ENCODE measurements around the gene YAP1.
"Not testable (repeated sequence)": the region's sequence is repeated elsewhere in the genome, so short reads cannot be mapped to it uniquely, and the experiment has no call there.

The YAP1 gene

GRCh38 chr11:102244681-102245409, 134.6 kb downstream of the YAP1 start:
- DNase-seq, result peak; percentile 16

DNA sequence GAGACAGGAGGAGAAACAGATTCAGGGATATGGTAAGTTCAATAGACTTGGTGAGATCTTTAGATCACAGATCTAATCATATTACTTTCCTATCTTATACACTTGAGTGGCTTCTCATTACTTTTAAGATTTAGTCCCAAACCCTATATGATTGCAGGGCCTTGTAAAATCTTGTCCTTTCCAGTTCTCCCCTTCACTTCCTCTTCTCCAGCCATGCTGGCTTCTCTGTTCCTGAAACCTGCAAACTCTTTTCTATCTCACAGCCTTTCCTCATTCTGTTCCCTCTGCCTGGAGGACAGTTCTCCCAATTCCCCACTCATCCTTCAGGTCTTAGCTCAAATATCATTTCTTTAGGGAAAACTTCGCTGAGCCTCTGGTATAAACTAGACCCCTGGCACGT, 141.2 kb downstream of the YAP1 start:
- DNase-seq, result peak; percentile 18

DNA sequence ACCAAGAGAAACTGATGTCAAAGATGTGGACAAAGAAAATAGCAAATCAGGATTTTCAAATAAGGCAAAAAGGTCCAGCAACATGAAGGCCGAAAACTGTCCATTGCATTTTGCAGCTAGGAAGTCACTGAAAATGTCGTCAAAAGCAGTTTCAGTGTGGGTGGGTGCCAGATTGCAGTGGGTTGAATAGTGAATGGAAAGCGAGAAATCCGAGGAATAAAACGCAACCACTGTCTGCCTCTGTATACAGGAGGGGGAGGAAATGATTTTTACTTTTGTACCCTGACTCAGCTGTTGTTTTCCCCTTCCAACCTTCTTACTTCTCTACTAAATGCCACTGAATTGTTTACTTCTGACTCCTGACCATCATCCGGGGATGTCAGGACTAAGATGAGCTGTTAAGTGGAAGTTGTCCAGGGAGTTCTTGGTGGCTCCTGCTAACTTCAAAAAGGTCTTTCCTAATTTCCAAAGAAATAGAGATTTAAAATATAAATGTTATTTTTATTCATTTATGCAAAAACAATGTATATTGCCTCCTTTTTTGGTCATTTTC, 142.2 kb downstream of the YAP1 start:
- DNase-seq, result no peak

GRCh38 chr11:102253020-102253715, 142.9 kb downstream of the YAP1 start:
- DNase-seq, result no peak

- DNase-seq, result peak; percentile 25
Measured at GRCh38 chr11:102254047-102254446, 143.8 kb downstream of the YAP1 start.

DNA sequence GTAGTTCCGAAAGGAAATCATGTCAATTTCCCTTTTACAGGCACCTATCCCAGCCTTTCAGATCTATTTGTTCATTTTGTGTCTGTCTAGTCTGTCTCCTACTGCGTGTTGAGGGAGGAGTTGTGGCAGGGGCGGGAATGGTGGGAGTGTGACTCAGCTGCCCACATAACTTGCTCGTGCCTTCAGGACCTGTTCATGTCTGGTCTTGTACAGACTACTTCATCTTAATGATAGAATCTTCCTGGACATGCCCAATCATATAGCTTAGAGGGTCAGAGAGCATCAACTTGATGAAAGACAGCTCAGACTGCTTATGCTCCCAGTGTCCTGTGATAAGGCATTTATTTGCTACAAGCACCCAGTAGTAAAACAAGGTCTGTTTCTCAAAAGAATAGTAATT, 146.0 kb downstream of the YAP1 start:
- no peak for DNase-seq

GRCh38 chr11:102260241-102260640, 150.0 kb downstream of the YAP1 start:
- DNase-seq, result no peak

- DNase-seq, result no peak
Measured at GRCh38 chr11:102263379-102264003, 153.2 kb downstream of the YAP1 start.

DNA sequence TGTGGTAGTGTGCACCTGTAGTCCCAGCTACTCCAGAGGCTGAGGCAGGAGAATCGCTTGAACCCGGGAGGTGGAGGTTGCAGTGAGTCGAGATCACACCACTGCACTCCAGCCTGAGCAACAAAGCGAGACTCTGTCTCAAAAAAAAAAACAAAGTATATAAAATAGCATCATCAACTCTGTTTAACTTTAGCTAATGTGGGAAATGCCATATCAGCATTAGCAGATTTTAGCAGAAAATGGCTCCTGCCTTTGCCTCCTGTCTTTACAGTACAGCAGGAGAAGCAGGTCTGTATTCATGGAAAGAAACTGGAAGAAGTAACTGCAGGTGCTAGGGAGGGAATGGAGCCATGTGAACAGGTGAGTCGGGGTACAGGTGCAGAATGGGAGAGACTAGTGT, 154.5 kb downstream of the YAP1 start:
- DNase-seq, result not testable (repeated sequence)

- DNase-seq, result no peak
Measured at GRCh38 chr11:102266099-102266498, 155.9 kb downstream of the YAP1 start.

DNA sequence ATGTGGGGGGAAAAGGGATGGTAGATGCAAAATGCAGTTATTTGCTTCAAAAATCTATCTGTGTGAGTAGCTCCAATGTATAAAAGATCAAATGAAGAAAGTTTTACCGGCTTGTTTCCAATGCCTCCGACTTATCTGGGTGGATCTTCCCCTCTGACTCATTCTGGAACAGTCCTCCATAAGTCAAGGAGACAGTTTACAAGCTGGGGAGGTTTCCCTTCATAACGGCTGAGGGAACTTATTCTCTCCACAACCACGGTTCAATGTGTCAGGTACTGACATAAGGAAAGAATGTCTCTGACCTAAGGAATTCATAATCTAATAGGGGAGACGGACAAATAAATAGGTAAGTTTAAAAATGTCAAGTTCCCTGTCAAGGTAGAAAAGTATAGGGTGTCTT, 157.4 kb downstream of the YAP1 start:
- DNase-seq, result no peak

DNA sequence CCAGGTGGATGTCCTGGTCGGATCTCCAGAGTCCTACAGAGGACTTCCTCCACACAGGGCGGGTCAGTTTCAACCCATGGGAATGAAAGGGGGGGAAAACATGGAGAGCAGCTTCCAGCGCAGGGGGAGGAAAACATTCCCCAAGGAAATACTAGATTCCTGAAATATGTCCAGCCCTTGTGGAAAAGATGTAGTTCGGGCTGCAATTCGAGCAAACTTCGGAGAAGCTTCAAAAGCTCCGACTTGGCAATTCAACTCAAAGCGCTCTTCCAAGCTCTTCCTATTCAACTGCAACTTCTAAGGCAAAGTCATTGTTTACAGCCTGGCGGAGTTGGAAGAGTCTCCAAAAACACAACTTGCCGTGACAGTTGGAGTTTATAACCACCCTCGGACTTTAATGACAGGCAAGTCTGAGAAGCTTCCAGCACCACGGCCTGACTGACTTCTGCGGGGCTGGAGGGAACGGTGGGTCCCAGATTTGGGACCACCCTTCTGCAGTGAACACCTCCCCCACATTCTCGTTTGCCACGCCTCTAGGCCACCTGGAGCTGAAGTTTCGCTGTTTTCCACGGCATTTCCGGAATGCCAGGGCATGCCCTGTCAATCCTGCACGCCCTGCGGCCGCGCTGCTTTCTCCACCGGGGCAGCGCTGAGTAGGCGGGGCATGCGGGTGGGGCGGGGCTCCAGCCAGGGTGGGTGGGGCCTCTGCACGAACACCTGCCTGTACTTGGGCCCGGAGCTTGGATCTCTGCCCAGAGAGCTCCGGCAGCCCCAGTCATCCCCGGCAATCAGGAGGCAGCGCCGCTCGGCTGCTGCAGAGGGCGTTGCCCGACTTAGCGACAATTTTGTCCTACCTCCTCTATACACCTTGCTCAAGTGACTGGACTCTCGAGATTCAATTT, 158.1 kb downstream of the YAP1 start:
- DNase-seq, result no peak

GRCh38 chr11:102268985-102269470, 158.8 kb downstream of the YAP1 start:
- no peak for DNase-seq

DNA sequence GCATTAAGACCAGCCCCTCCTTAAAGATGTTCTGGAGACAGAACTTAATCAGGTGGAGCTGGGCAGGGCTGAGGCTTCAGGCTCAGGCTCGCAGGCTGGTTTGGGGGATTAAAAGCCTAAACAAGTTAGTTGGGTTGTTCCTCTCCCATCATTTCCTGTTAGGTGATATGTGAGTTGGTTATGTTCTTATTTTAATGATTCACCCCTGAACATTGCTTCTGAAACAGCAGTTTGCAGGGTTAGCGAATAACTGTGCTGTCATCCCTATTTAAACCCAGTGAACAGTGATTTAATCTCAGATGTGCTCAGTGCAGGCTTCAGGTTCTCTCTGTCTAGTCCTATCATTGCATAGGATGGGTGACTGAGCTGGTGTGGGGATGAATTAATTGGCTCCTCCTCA, 159.7 kb downstream of the YAP1 start:
- no peak for DNase-seq

DNA sequence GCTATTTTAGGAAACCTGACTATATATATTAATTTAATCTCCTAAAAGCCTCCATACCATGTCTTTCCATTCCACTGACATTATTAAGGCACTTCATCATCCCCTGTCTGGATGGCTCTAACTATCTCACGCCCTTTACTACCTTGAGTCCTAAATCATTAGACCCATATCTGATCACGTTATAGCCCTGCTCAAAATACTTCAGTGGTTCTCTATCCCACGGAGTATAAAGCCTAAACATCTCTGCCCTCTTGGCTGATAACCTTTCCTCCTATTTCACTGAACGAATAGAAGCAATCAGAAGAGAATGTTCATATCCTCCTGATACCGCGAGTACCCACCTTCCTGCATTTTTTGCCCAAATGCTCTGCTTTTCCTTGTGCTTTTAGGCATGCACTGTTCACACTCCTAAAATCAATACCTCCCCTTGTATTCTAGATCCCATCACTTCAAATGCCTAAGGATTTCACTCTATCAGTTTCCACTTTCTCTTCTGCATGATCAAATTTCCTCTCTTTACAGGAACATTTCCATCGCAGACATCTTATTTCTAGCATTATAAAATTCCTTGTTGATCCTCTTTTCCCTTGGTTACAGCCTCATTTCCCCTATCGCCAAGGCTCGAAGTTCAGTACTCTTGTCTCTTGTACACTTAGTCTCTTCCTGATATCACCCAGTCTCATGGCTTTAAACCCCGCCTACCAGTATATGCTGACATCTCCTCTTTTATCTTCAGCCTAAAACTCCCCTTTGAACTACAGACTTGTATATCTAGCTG, 162.0 kb downstream of the YAP1 start:
- DNase-seq, result no peak

GRCh38 chr11:102274628-102275027, 164.4 kb downstream of the YAP1 start:
- no peak for DNase-seq

DNA sequence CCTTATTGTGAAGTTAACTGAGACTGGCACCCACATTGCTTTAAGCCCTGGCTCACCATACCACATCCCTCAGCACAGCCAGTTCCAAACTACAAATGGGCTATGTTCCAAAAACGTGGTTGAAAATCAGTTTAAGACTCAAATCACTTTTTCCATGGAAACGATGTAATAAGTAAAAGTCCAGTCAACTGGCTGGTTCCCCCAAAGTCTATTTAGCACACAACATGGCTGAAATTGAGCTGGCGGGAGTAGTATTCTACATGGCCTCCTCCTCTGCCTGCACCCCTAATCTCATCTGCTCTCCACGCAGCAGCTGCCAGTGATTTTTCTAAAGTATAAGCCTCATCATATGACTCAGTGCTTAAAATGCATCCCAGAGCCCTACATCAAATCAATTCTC, 166.1 kb downstream of the YAP1 start:
- DNase-seq, result no peak

GRCh38 chr11:102276783-102277182, 166.5 kb downstream of the YAP1 start:
- DNase-seq, result no peak

DNA sequence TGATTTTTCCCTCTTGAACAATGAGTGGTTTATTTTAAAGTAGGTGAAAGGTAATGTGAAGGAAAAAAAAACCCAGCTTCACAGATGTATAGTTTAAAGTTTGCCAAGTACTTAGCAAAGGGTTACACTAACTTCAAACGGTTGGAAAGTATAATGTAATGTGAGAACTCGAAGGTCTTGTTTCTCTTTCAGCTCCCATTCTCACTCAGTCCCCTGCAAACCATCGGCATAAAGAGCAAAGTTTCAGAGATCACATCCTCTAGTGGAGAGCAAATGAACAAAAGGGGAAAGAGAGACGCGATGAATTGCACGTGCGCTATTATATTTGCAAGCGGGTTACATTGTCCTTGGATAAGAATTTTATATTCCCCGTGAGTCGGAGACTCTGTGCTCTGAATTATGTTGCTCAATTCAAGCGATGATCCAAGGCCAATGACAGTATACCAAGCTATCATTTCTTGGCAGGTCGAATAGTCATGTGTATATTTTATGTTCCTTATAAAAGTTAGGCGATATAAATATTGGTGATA, 169.5 kb downstream of the YAP1 start:
- peak; percentile 38 for DNase-seq

GRCh38 chr11:102280245-102280833, 170.1 kb downstream of the YAP1 start:
- DNase-seq, result no peak

All from suppressor macrophage treated with lipopolysaccharide for 4 hours (primary cell).